HG02678 (cell line): ENCODE data around the gene LRRC8B.
"Not testable (repeated sequence)": the region's sequence is repeated elsewhere in the genome, so short reads cannot be mapped to it uniquely, and the experiment has no call there.

Experiments used
- ATAC-seq: cut with Tn5 transposase; IDR thresholded peaks from one replicate; pipeline ENCODE4 v1.9.1; 2021; ENCODE audit warnings: mild to moderate bottlenecking, moderate library complexity; ENCODE audit not compliant: unreplicated experiment

LRRC8B gene

GRCh38 chr1:89523572-89524368, 859 bp upstream of the LRRC8B start:
- ATAC-seq = peak; percentile 30

GRCh38 chr1:89525169-89525855, 683 bp downstream of the LRRC8B start:
- peak; percentile 13 for ATAC-seq

- no peak for ATAC-seq
Measured at GRCh38 chr1:89527256-89527655, 2.6 kb downstream of the LRRC8B start.

- no peak for ATAC-seq
Measured at GRCh38 chr1:89527750-89528381, 3.2 kb downstream of the LRRC8B start.

GRCh38 chr1:89528382-89528780, 3.8 kb downstream of the LRRC8B start:
- no peak for ATAC-seq

GRCh38 chr1:89529196-89529595, 4.6 kb downstream of the LRRC8B start:
- no peak for ATAC-seq

GRCh38 chr1:89530444-89531089, 5.9 kb downstream of the LRRC8B start:
- no peak for ATAC-seq

- no peak for ATAC-seq
Measured at GRCh38 chr1:89531480-89532139, 7.0 kb downstream of the LRRC8B start.

- no peak for ATAC-seq
Measured at GRCh38 chr1:89532228-89532627, 7.6 kb downstream of the LRRC8B start.

- no peak for ATAC-seq
Measured at GRCh38 chr1:89532866-89533265, 8.2 kb downstream of the LRRC8B start.

GRCh38 chr1:89535537-89535936, 10.9 kb downstream of the LRRC8B start:
- ATAC-seq = no peak

GRCh38 chr1:89536555-89537341, 12.1 kb downstream of the LRRC8B start:
- ATAC-seq = no peak

- ATAC-seq = no peak
Measured at GRCh38 chr1:89538361-89538760, 13.7 kb downstream of the LRRC8B start.

- ATAC-seq = no peak
Measured at GRCh38 chr1:89539128-89539527, 14.5 kb downstream of the LRRC8B start.

GRCh38 chr1:89540406-89540970, 15.9 kb downstream of the LRRC8B start:
- no peak for ATAC-seq

- ATAC-seq = no peak
Measured at GRCh38 chr1:89542345-89542744, 17.7 kb downstream of the LRRC8B start.

- not testable (repeated sequence) for ATAC-seq
Measured at GRCh38 chr1:89543632-89544031, 19.0 kb downstream of the LRRC8B start.

- ATAC-seq = no peak
Measured at GRCh38 chr1:89545264-89546038, 20.8 kb downstream of the LRRC8B start.
